PFSK-1 (cell line): Measurements from ENCODE around the gene KIF5A.

Experiments used
- FOXP2 ChIP-seq: optimal IDR thresholded peaks from 2 replicates; pipeline ENCODE3; 2011; ENCODE audit warnings: borderline replicate concordance, control low read depth, inconsistent platforms; ENCODE audit not compliant: insufficient read depth; ENCODE audit errors: extremely low read length, extremely low read depth
- POLR2AphosphoS5 ChIP-seq: IDR thresholded peaks from 2 replicates; pipeline ENCODE4 v1.6.1; 2012; ENCODE audit warnings: low read depth, mild to moderate bottlenecking, control low read depth, low read length, moderate library complexity
- SIN3A ChIP-seq: IDR thresholded peaks from 2 replicates; pipeline ENCODE4 v1.6.1; 2012; ENCODE audit warnings: mild to moderate bottlenecking, low read length, moderate library complexity, borderline replicate concordance; ENCODE audit not compliant: insufficient read depth
- TAF1 ChIP-seq: IDR thresholded peaks from 2 replicates; pipeline ENCODE4 v1.6.1; 2012; ENCODE audit warnings: low read length, control low read depth, borderline replicate concordance; ENCODE audit not compliant: insufficient read depth
- TF ChIP-seq, protein P1 (sequence below), 2 experiments: IDR thresholded peaks; 2 replicates each; pipeline versions ENCODE4 v1.6.1 to v1.8.0; 2011 to 2012; ENCODE audit warnings: low read depth in 2 of 2, low read length in 2 of 2, control low read depth in 1 of 2, inconsistent platforms in 1 of 2, mild to moderate bottlenecking in 1 of 2, moderate library complexity in 1 of 2; ENCODE audit not compliant: insufficient read depth in 1 of 2

KIF5A gene

DNA sequence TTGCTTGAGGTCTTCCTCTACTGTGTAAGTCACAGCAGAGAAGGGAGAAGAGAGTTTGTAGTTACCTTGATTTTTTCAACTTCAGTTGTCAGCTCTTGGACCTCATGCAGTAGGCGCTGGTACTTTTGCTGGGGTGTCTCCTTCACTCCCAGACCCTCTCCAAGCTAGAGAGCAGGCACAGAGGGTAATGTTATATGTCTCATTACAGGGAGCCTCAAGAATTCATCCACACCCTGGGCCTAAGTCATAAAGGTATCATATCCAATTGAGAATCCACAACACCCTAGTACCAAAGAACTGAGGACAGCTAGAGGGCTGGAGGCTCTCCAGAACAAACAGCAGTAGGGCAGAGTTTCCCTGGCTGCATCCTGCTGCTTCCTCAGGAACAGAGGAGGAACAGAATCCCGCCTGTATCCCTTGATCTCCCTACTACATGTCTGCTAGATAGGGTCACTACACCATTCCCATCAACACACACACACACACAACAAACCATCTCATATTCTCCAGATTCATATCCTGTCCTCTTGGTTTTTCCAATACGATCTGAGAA is 14.8 kb upstream of the KIF5A start:
- TF ChIP-seq SIN3A (no peak), FOXP2 (no peak), TAF1 (no peak), POLR2AphosphoS5 (no peak)
- TF ChIP-seq, protein P1, sequence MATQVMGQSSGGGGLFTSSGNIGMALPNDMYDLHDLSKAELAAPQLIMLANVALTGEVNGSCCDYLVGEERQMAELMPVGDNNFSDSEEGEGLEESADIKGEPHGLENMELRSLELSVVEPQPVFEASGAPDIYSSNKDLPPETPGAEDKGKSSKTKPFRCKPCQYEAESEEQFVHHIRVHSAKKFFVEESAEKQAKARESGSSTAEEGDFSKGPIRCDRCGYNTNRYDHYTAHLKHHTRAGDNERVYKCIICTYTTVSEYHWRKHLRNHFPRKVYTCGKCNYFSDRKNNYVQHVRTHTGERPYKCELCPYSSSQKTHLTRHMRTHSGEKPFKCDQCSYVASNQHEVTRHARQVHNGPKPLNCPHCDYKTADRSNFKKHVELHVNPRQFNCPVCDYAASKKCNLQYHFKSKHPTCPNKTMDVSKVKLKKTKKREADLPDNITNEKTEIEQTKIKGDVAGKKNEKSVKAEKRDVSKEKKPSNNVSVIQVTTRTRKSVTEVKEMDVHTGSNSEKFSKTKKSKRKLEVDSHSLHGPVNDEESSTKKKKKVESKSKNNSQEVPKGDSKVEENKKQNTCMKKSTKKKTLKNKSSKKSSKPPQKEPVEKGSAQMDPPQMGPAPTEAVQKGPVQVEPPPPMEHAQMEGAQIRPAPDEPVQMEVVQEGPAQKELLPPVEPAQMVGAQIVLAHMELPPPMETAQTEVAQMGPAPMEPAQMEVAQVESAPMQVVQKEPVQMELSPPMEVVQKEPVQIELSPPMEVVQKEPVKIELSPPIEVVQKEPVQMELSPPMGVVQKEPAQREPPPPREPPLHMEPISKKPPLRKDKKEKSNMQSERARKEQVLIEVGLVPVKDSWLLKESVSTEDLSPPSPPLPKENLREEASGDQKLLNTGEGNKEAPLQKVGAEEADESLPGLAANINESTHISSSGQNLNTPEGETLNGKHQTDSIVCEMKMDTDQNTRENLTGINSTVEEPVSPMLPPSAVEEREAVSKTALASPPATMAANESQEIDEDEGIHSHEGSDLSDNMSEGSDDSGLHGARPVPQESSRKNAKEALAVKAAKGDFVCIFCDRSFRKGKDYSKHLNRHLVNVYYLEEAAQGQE (IDR thresholded peaks at IDR 0.05; ENCODE audit: insufficient read depth in 1 of 2, low read depth in 2 of 2, low read length in 2 of 2), result no peak

DNA sequence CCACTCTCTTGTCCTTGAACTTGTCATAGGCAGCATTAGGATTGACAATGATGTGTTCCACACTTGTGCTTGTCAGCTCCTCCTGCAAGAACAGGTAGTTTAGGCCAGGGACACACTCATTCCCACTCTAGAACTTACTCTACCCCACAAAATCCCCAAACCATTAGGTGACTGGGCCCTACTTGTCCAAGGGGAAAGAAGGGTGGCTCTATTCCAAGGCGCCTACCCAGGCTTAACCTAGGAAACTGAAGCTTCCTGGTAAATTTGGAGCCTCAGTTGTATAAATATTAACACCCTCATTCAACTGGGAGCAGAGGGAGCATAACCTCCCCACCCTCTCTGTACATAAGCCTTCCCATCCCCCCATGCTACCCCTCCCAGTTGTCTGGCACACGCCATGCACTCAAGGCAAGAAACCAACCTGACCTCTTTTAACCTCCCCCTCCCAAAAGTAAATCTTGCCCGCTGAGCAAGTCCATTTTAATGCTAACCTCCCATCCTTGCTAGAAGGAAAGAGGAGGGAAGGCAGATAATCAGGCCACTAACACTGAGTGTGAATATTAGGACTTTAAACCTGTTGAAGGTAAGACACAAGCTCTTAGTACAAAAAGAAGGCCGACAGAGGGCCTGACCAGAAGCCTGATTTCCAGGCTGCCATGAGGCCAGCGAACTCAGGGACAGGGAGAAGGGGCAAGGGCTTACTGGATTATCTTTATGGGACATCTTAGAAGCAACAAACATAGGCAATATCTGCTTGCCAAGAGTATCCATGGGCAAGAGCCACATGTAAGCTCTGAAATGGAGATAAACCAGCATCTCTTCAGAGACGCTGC is 13.9 kb upstream of the KIF5A start:
- TF ChIP-seq POLR2AphosphoS5 (no peak), TAF1 (no peak), SIN3A (no peak), FOXP2 (no peak)
- TF ChIP-seq, protein P1 (IDR thresholded peaks at IDR 0.05; ENCODE audit: insufficient read depth in 1 of 2, low read depth in 2 of 2, low read length in 2 of 2), result no peak

DNA sequence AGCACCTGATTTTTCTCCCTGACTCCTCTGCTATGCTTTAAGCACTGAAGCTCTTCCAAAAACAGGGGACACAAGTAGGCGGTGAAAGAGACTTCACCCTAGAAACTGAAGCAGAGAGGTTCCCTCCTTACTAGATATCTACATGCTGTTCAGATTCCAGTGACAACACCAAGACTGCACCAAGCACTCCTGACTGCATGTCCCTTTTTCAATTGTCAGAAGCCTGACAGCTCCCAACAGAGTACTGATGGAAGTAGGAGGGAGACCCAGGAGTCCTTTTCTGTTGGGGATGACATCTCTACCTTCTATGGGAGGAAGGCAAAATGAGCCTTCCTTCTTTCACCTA is 13.3 kb upstream of the KIF5A start:
- TF ChIP-seq, protein P1 (IDR thresholded peaks at IDR 0.05; ENCODE audit: insufficient read depth in 1 of 2, low read depth in 2 of 2, low read length in 2 of 2), result no peak
- no peak for TF ChIP-seq TAF1
- no peak for TF ChIP-seq SIN3A
- TF ChIP-seq FOXP2, result no peak
- no peak for TF ChIP-seq POLR2AphosphoS5

DNA sequence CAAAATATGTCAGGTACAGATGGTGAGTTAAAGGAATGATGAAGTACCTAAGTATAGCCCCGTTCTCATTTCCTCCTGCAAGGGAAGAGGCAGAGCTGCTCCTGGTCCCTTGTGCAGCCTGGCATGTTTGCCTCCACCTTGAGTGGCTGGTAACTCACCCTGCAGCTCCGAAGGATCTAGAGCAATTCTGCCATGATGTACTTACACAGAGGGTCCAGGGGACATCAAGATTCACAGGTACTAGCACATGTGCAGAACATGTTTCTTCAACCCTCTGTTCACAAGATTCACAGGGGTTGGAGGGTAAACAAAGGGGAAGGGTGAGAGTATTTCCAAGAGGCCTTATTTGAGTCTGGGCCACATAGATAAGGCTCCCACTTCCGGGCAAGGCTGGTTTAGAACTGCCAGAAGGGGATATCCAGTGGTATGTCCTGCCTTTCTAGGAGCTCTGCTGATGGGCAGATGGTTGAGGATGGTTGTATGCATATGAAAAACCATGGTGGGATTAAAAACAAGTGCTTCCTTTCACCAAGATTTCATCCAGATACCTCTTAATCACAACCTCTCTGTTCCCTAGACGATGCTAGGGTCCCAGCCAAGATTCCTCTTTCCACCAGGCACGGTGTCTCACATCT is 10.6 kb upstream of the KIF5A start:
- TF ChIP-seq POLR2AphosphoS5, result no peak
- no peak for TF ChIP-seq SIN3A
- TF ChIP-seq FOXP2, result no peak
- TF ChIP-seq TAF1, result no peak
- TF ChIP-seq, protein P1 (IDR thresholded peaks at IDR 0.05; ENCODE audit: insufficient read depth in 1 of 2, low read depth in 2 of 2, low read length in 2 of 2), result no peak
